Activated CD8-positive, alpha-beta memory T cell treated with anti-CD3 and anti-CD28 coated beads, Interleukin-2, amount 50 U/mL, for 1 hour (primary cell): ENCODE measurements around the gene CASP7.
"Not testable (repeated sequence)": the region's sequence is repeated elsewhere in the genome, so short reads cannot be mapped to it uniquely, and the experiment has no call there.

Source experiments
- DNase-seq: peaks from one replicate; pipeline ENCODE4 v3.0.0-alpha.2; 2020; ENCODE audit errors: extremely low read depth

The CASP7 gene

DNA sequence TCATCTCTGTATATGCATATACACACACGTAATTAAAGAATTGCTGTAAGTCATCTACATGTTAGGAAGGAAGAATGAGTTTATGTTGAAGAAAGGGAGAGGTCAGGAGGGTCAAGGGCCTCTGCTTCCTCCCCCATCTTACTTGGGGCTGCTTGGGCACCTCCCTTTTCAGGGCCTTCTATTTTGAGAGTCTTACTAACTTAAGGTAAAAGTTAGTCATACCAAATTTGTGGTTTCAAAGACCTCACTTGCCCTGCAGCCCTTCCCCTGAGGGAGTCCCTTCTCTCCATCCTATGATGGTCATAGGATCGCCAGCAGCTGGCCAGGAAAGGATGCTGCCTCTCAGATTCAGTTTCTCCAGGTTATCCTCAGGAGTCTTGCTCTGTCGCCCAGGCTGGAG lies 74.4 kb downstream of the CASP7 start:
- DNase-seq, result no peak

DNA sequence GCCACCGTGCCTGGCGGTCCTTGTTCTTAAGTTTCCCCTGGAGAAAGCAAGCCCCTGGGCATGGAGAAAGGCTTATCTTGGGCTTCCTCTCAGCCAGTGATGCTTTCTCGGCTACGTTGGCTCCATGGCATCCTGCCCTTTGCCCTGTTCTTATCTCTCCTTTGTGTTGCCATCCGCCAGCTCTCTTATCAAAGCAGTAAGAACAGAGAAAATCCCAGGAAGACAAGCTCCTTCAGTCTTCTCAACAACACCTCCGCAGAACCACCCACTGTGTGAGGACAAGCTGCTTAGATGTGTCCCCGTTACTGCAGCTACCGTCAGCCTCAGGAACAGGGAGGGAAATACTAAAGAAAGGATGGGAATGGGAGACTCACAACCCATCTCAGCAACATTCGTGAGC lies 75.1 kb downstream of the CASP7 start:
- no peak for DNase-seq

DNA sequence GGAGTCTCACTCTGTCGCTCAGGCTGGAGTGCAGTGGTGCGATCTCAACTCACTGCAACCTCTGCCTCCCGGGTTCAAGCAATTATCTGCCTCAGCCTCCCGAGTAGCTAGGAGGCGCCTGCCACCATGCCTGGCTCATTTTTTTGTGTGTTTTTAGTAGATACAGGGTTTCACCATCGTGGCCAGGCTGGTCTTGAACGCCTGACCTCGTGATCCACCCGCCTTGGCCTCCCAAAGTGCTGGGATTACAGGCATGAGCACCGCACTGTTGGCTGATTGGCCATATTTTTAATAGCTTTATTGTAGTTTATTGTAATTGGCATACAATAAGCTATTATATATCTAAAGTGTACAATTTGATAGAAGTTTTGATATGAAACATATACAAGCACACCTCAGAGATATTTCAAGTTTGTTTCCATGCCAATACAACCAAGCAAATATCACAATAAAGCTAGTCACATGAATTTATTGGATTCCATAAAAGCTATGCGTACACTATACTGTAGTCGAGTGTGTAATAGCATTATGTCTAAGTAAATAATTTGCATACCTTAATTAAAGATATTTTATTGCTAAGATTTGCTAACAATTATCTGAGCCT lies 77.3 kb downstream of the CASP7 start:
- DNase-seq, result no peak

- DNase-seq, result no peak
These were observed 82.4 kb downstream of the CASP7 start for GRCh38 chr10:113762083-113762482.

DNA sequence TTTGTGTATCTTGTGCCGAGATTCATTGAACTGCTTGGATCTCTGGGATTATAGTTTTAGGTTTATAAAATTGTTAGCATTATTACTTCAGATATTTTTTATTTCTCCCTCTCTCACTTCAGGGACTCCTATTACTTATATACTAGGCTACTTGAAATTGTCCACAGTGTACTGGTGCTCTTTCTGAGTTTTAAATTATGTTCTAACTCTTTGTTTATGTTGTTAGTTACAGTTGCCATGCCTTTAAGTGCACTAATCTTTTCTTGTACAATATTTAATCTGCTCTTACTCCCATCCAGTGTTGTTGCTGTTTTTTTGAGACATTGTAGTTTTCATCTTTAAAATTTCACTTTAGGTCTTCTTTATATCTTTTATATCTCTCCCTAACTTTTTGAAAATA lies 84.9 kb downstream of the CASP7 start:
- no peak for DNase-seq

GRCh38 chr10:113765910-113766309 lies 86.2 kb downstream of the CASP7 start:
- no peak for DNase-seq

GRCh38 chr10:113767222-113767621 lies 87.5 kb downstream of the CASP7 start:
- DNase-seq, result no peak

- no peak for DNase-seq
These were observed 90.6 kb downstream of the CASP7 start for GRCh38 chr10:113770346-113770745.

- DNase-seq, result not testable (repeated sequence)
These were observed 91.4 kb downstream of the CASP7 start for GRCh38 chr10:113771131-113771530.

DNA sequence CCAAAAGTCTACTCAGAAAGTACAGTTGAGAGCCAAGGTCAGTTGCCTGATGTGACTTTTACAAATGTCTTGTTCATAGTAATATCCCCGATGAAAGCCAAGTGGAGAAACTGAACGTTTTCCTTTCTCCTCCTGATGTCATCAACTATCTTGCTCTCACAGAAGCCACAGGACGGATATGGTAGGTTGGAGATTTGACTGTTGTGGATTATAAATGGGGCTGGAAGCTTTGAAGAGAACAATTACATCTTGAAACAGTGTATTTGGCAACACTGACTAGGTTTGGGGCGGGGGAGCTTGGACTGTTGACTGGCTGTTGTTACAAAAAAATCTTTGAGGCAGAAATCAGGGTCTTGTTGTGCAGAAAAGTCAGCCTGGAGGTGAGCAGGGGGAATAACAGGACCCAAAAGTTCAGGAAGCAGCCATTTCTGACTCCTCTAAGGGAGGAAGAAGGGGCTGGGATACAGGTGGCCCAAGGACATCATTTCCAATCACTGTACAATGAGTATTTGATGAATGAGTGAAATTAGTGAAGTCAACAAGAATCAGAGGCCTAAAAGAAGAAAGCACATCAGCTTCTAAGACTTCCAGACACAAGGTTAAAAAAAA lies 96.1 kb downstream of the CASP7 start:
- DNase-seq, result no peak

DNA sequence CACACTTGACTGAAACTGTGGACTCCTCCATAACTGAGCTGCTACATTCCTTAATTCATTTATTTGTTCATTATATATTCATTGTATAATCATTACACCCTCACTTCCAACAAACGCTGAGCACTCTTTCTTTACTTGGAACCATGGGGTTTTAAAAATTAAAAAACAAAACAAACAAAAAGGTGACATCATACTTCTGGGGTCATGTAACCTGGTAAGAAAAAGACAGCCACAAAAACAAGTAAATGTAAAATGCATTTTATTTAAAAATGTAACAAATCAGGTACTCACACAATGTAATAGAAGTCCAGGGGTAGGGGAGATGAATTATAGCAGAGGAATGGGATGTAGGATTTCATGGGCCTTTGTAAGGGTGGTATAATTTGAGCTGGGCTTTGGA lies 96.8 kb downstream of the CASP7 start:
- no peak for DNase-seq
